BE2C (cell line): ENCODE measurements around the gene LOC128125822.

Source experiments
- DNase-seq: peaks from one replicate; pipeline ENCODE4 v3.0.0-alpha.2; 2020
- H3K27me3 ChIP-seq: fragments of 250-450 bp; sonication (Bioruptor Pico); 2 replicates; pipeline ENCODE4 v1.5.1; 2020; ENCODE audit warnings: mild to moderate bottlenecking
- H3K36me3 ChIP-seq: fragments of 250-450 bp; sonication (Bioruptor Pico); 2 replicates; pipeline ENCODE4 v1.5.1; 2020; ENCODE audit warnings: mild to moderate bottlenecking
- H3K4me1 ChIP-seq: fragments of 250-450 bp; sonication (Bioruptor Pico); 2 replicates; pipeline ENCODE4 v1.5.1; 2020
- H3K4me3 ChIP-seq: 2 replicates; pipeline ENCODE4 v1.5.1; 2011; ENCODE audit warnings: low read depth, low read length
- H3K9me3 ChIP-seq: fragments of 250-450 bp; sonication (Bioruptor Pico); 2 replicates; pipeline ENCODE4 v1.5.1; 2020
- TF ChIP-seq, protein P1 (sequence below): IDR thresholded peaks from 2 replicates; pipeline ENCODE4 v1.5.1; 2012; ENCODE audit warnings: mild to moderate bottlenecking, low read depth, low read length

LOC128125822 gene

GRCh38 chr6:63609231-63609630 is 37.0 kb downstream of the LOC128125822 start:
- TF ChIP-seq, protein P1, sequence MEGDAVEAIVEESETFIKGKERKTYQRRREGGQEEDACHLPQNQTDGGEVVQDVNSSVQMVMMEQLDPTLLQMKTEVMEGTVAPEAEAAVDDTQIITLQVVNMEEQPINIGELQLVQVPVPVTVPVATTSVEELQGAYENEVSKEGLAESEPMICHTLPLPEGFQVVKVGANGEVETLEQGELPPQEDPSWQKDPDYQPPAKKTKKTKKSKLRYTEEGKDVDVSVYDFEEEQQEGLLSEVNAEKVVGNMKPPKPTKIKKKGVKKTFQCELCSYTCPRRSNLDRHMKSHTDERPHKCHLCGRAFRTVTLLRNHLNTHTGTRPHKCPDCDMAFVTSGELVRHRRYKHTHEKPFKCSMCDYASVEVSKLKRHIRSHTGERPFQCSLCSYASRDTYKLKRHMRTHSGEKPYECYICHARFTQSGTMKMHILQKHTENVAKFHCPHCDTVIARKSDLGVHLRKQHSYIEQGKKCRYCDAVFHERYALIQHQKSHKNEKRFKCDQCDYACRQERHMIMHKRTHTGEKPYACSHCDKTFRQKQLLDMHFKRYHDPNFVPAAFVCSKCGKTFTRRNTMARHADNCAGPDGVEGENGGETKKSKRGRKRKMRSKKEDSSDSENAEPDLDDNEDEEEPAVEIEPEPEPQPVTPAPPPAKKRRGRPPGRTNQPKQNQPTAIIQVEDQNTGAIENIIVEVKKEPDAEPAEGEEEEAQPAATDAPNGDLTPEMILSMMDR: no peak

DNA sequence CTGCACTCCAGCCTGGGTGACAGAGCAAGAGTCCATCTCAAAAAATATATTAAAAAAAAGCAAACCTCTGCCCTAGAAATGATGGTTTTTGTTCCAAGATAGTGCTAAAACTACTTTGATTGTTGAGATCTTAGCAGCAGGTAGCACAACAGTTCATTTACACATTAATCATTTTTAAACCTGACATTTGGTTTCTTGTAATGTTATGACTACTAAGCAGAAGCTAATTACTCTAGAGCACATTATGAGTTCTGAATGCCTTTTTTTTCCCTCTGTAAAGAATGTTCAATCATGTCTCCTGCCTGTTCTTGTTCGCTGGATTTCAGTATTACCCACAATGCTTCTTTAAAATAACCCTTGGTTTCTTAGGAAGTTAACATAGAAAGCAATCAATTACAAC is 38.7 kb downstream of the LOC128125822 start:
- no peaks in the 10 kb centered on the region for H3K36me3 ChIP-seq
- no peak for DNase-seq
- no peaks in the 10 kb centered on the region for H3K4me1 ChIP-seq
- H3K9me3 ChIP-seq: no peaks in the 10 kb centered on the region
- H3K4me3 ChIP-seq: no peak overlapping the region
- H3K27me3 ChIP-seq: no peaks in the 10 kb centered on the region
- TF ChIP-seq, protein P1: no peak

More at GRCh38 chr6:63609231-63609630, 37.0 kb downstream of the LOC128125822 start:
- Histone ChIP-seq H3K4me1 (no peaks in the 10 kb centered on the region), H3K4me3 (no peak overlapping the region), H3K36me3 (no peaks in the 10 kb centered on the region), H3K9me3 (no peaks in the 10 kb centered on the region), H3K27me3 (no peaks in the 10 kb centered on the region)
- DNase-seq: no peak

DNA sequence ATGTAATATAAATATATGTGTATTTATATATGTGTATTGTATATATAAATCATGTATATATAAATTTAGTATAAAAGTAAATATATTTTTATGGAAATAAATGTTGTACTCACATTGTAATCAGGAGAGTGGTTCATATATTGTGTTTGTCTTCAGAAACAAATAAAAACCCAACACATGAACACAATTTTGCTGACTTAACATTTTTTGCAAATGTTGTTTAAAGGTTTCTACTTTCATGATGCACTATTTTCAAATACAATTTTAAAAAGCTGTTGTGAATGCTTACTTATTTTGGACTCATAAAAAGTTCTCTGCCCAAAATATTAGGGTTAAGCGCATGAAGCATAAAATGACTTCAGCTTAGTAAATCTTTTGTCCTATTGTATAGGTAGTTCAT is 39.3 kb downstream of the LOC128125822 start:
- Histone ChIP-seq H3K36me3 (no peaks in the 10 kb centered on the region), H3K27me3 (no peaks in the 10 kb centered on the region), H3K4me1 (no peaks in the 10 kb centered on the region), H3K4me3 (no peak overlapping the region), H3K9me3 (no peaks in the 10 kb centered on the region)
- DNase-seq: no peak
- TF ChIP-seq, protein P1: no peak

- H3K27me3 ChIP-seq: no peaks in the 10 kb centered on the region
- H3K36me3 ChIP-seq: no peaks in the 10 kb centered on the region
- TF ChIP-seq, protein P1: no peak
- DNase-seq: no peak
- H3K9me3 ChIP-seq: no peaks in the 10 kb centered on the region
- no peaks in the 10 kb centered on the region for H3K4me1 ChIP-seq
- H3K4me3 ChIP-seq: no peak overlapping the region
Measured at GRCh38 chr6:63615590-63615989, 43.3 kb downstream of the LOC128125822 start.
